ENCODE results near the gene WDR3. TPM values are rescaled to one million over a fixed set of nuclear protein-coding genes. Genes with fewer than 3 reads are reported as not detected.

WDR3 gene
- total RNA-seq, 2 donors from 2014 or later = 29.9 to 32.9 TPM

DNA sequence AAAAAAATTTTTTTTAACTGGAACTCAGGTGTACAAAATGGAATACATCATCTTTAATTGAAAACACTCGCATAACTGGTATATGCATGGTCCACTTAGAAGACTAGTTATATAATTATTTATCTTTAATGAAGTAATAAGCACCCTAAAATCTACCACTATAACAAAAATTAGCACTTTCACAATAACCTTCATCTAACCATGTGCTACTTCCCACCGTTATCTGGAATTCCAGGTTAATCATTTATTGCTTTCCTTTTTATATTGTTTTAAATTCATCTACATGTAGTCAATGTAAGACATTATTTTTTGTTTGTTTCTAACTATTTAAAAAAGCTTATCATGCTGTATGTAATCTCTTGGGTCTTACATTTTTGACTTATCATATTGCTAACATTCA, 39.1 kb upstream of the WDR3 start:
- TF ChIP-seq, protein P1, sequence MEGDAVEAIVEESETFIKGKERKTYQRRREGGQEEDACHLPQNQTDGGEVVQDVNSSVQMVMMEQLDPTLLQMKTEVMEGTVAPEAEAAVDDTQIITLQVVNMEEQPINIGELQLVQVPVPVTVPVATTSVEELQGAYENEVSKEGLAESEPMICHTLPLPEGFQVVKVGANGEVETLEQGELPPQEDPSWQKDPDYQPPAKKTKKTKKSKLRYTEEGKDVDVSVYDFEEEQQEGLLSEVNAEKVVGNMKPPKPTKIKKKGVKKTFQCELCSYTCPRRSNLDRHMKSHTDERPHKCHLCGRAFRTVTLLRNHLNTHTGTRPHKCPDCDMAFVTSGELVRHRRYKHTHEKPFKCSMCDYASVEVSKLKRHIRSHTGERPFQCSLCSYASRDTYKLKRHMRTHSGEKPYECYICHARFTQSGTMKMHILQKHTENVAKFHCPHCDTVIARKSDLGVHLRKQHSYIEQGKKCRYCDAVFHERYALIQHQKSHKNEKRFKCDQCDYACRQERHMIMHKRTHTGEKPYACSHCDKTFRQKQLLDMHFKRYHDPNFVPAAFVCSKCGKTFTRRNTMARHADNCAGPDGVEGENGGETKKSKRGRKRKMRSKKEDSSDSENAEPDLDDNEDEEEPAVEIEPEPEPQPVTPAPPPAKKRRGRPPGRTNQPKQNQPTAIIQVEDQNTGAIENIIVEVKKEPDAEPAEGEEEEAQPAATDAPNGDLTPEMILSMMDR (conservative IDR thresholded peaks at IDR 0.05) = no peak
- peaks cover 14% of the 10 kb centered on the region for H3K36me3 ChIP-seq (ENCODE audit: control insufficient read depth, insufficient read depth, low read length)
- H3K9ac ChIP-seq (ENCODE audit: extremely low read depth, low read length, poor library complexity, severe bottlenecking) = no peak overlapping the region
- Mint-ChIP-seq H3K4me3 (no peak overlapping the region), H3K27me3 (ENCODE audit: insufficient read depth) (no peaks in the 10 kb centered on the region), H3K27ac (no peak overlapping the region), H3K9me3 (no peaks in the 10 kb centered on the region), H3K4me1 (no peaks in the 10 kb centered on the region), H3K36me3 (ENCODE audit: low read depth) (peaks cover 4% of the 10 kb centered on the region)
- 100% methylated on average over 2 of the region's 2 CpGs; no CpG with 5 or more reads in 1 of the 2 experiments for WGBS, 2 experiments (ENCODE audit: insufficient coverage in 1 of 2, insufficient read length in 1 of 2)
- no peak for DNase-seq
- H3K27ac ChIP-seq (ENCODE audit: low read depth, low read length) = no peak overlapping the region
- no peak overlapping the region for H3K4me3 ChIP-seq (ENCODE audit: low read length)
- no peaks in the 10 kb centered on the region for H3K27me3 ChIP-seq (ENCODE audit: control insufficient read depth, insufficient read depth, low read length, poor library complexity, severe bottlenecking)
- no peaks in the 10 kb centered on the region for H3K9me3 ChIP-seq (ENCODE audit: control insufficient read depth, low read length)
- H3K4me1 ChIP-seq (ENCODE audit: control insufficient read depth, insufficient read depth, low read length) = no peaks in the 10 kb centered on the region

DNA sequence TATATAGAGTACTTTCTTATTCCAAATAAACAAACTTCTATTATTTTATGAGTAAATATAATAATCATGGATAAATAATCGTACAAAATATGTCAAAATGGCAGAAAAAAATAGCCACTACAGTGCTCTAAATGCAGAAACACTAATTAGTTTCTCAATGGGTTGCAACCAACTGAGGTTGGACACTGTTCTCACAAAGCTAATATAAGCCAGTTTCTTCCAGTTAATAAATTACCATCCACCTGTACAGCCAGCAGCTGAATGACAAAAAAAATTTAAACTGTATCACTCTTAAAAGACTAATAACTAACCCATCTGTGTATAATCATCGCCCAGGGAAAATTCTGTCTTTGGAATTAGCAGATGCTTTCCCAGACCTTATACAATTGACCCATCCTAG, 37.0 kb upstream of the WDR3 start:
- no peaks in the 10 kb centered on the region for H3K9me3 ChIP-seq (ENCODE audit: control insufficient read depth, low read length)
- TF ChIP-seq, protein P1 (conservative IDR thresholded peaks at IDR 0.05) = no peak
- Mint-ChIP-seq H3K27me3 (ENCODE audit: insufficient read depth) (no peaks in the 10 kb centered on the region), H3K36me3 (ENCODE audit: low read depth) (peaks cover 1% of the 10 kb centered on the region), H3K4me3 (no peak overlapping the region), H3K4me1 (no peaks in the 10 kb centered on the region), H3K27ac (no peak overlapping the region), H3K9me3 (no peaks in the 10 kb centered on the region)
- no peaks in the 10 kb centered on the region for H3K27me3 ChIP-seq (ENCODE audit: control insufficient read depth, insufficient read depth, low read length, poor library complexity, severe bottlenecking)
- H3K36me3 ChIP-seq (ENCODE audit: control insufficient read depth, insufficient read depth, low read length) = peaks cover 33% of the 10 kb centered on the region
- no peak overlapping the region for H3K9ac ChIP-seq (ENCODE audit: extremely low read depth, low read length, poor library complexity, severe bottlenecking)
- H3K4me1 ChIP-seq (ENCODE audit: control insufficient read depth, insufficient read depth, low read length) = no peaks in the 10 kb centered on the region
- 91 to 100% methylated on average over 2 of the region's 2 CpGs for WGBS, 2 experiments (ENCODE audit: insufficient coverage in 1 of 2, insufficient read length in 1 of 2)
- DNase-seq = no peak
- H3K4me3 ChIP-seq (ENCODE audit: low read length) = no peak overlapping the region
- H3K27ac ChIP-seq (ENCODE audit: low read depth, low read length) = no peak overlapping the region

DNA sequence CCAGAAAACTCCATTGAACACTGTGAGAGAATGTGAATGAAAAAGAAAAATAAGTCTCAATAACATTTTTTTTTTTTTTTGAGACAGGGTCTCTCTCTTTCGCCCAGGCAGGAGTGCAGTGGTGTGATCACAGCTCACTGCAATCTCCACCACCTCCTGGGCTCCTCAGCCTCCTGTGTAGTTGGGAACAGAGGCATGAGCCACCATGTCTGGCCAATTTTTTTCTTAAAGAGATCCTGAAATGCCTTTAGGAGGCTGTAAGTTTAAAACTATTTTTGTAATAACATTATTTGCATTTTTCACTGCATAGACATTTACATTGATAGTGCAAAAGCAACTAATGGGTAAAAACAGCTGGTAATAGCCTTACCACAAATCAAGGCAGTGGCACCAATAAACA, 35.5 kb upstream of the WDR3 start:
- Mint-ChIP-seq H3K36me3 (ENCODE audit: low read depth) (peaks cover 3% of the 10 kb centered on the region), H3K27ac (no peak overlapping the region), H3K9me3 (no peaks in the 10 kb centered on the region), H3K4me1 (no peaks in the 10 kb centered on the region), H3K27me3 (ENCODE audit: insufficient read depth) (no peaks in the 10 kb centered on the region), H3K4me3 (no peak overlapping the region)
- no peak overlapping the region for H3K9ac ChIP-seq (ENCODE audit: extremely low read depth, low read length, poor library complexity, severe bottlenecking)
- no peak overlapping the region for H3K4me3 ChIP-seq (ENCODE audit: low read length)
- H3K27me3 ChIP-seq (ENCODE audit: control insufficient read depth, insufficient read depth, low read length, poor library complexity, severe bottlenecking) = no peaks in the 10 kb centered on the region
- H3K27ac ChIP-seq (ENCODE audit: low read depth, low read length) = no peak overlapping the region
- H3K4me1 ChIP-seq (ENCODE audit: control insufficient read depth, insufficient read depth, low read length) = no peaks in the 10 kb centered on the region
- no peak for DNase-seq
- no peaks in the 10 kb centered on the region for H3K9me3 ChIP-seq (ENCODE audit: control insufficient read depth, low read length)
- TF ChIP-seq, protein P1 (conservative IDR thresholded peaks at IDR 0.05) = no peak
- H3K36me3 ChIP-seq (ENCODE audit: control insufficient read depth, insufficient read depth, low read length) = peaks cover 40% of the 10 kb centered on the region
- WGBS, 2 experiments (ENCODE audit: insufficient coverage in 1 of 2, insufficient read length in 1 of 2) = 89% methylated on average over 1 of the region's 1 CpG; no CpG with 5 or more reads in 1 of the 2 experiments
